WTC11 (cell line): ENCODE measurements around the gene CTNNA3.

ENCODE experiments used
- ETV6 ChIP-seq: sonication (generic); formaldehyde crosslinking; IDR thresholded peaks from 2 replicates; pipeline ENCODE4 v1.8.1; 2022; ENCODE audit warnings: mild to moderate bottlenecking, missing genetic modification reagents
- IRF2 ChIP-seq: sonication (generic); formaldehyde crosslinking; IDR thresholded peaks from 2 replicates; pipeline ENCODE4 v1.8.0; 2022; ENCODE audit warnings: low read depth, missing genetic modification reagents, borderline replicate concordance
- JUN ChIP-seq: sonication (generic); formaldehyde crosslinking; IDR thresholded peaks from 2 replicates; pipeline ENCODE4 v1.8.0; 2023; ENCODE audit warnings: mild to moderate bottlenecking, missing genetic modification reagents
- SMAD3 ChIP-seq: sonication (generic); formaldehyde crosslinking; IDR thresholded peaks from 2 replicates; pipeline ENCODE4 v1.8.0; 2022; ENCODE audit warnings: missing genetic modification reagents, mild to moderate bottlenecking, borderline replicate concordance
- SOX15 ChIP-seq: fragments of 250-450 bp; sonication (Bioruptor Pico); IDR thresholded peaks from 2 replicates; pipeline ENCODE4 v1.9.0; 2021; ENCODE audit warnings: mild to moderate bottlenecking
- SP1 ChIP-seq: sonication (generic); formaldehyde crosslinking; conservative IDR thresholded peaks from 2 replicates; pipeline ENCODE4 v1.8.1; 2022; ENCODE audit warnings: missing genetic modification reagents
- ZNF317 ChIP-seq: sonication (generic); formaldehyde crosslinking; IDR thresholded peaks from 2 replicates; pipeline ENCODE4 v1.8.1; 2023; ENCODE audit warnings: low read depth, mild to moderate bottlenecking, moderate library complexity, missing genetic modification reagents, borderline replicate concordance
- ZNF416 ChIP-seq: fragments of 250-450 bp; sonication (Bioruptor Pico); IDR thresholded peaks from 2 replicates; pipeline ENCODE4 v1.9.0; 2021; ENCODE audit warnings: mild to moderate bottlenecking, inconsistent platforms
- TF ChIP-seq, protein P1 (sequence below): fragments of 200-600 bp; IDR thresholded peaks from 2 replicates; pipeline ENCODE4 v1.8.0; 2022; ENCODE audit warnings: antibody characterized with exemption
- TF ChIP-seq, protein P2 (sequence below): sonication (generic); formaldehyde crosslinking; IDR thresholded peaks from 2 replicates; pipeline ENCODE4 v1.8.0; 2023; ENCODE audit warnings: missing genetic modification reagents, mild to moderate bottlenecking, borderline replicate concordance
- TF ChIP-seq, protein P3 (sequence below): sonication (generic); formaldehyde crosslinking; IDR thresholded peaks from 2 replicates; pipeline ENCODE4 v1.8.0; 2022; ENCODE audit warnings: mild to moderate bottlenecking, missing genetic modification reagents
- TF ChIP-seq, protein P4 (sequence below): sonication (generic); formaldehyde crosslinking; IDR thresholded peaks from 2 replicates; pipeline ENCODE4 v1.8.1; 2023; ENCODE audit warnings: mild to moderate bottlenecking, missing genetic modification reagents

DNA sequence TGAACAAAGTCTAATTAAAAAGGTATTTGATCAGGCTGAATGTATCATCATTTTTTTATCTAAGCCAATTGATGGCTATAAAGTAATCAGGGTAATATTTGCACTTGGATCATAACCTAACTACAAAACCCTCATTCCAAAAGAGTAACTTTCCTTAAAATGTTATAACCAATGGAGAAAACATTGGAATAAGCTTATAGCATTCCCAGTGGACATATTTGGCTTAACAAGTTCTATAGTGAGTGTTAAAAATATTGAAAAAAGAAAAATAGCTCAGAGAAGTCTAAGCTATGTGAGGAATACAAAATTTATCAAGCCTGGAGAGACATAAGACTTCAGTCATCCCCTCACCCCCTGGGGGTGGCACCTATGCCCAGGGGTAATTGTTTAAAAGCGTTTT lies 411.4 kb downstream of the CTNNA3 start:
- TF ChIP-seq IRF2 (CRISPR knock-in tag): no peak
- TF ChIP-seq SMAD3: no peak
- TF ChIP-seq, protein P1, sequence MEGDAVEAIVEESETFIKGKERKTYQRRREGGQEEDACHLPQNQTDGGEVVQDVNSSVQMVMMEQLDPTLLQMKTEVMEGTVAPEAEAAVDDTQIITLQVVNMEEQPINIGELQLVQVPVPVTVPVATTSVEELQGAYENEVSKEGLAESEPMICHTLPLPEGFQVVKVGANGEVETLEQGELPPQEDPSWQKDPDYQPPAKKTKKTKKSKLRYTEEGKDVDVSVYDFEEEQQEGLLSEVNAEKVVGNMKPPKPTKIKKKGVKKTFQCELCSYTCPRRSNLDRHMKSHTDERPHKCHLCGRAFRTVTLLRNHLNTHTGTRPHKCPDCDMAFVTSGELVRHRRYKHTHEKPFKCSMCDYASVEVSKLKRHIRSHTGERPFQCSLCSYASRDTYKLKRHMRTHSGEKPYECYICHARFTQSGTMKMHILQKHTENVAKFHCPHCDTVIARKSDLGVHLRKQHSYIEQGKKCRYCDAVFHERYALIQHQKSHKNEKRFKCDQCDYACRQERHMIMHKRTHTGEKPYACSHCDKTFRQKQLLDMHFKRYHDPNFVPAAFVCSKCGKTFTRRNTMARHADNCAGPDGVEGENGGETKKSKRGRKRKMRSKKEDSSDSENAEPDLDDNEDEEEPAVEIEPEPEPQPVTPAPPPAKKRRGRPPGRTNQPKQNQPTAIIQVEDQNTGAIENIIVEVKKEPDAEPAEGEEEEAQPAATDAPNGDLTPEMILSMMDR: no peak
- no peak for TF ChIP-seq ZNF317 (CRISPR knock-in tag)
- TF ChIP-seq ETV6 (CRISPR knock-in tag): no peak
- no peak for TF ChIP-seq ZNF416 (CRISPR knock-in tag)
- TF ChIP-seq, protein P2, sequence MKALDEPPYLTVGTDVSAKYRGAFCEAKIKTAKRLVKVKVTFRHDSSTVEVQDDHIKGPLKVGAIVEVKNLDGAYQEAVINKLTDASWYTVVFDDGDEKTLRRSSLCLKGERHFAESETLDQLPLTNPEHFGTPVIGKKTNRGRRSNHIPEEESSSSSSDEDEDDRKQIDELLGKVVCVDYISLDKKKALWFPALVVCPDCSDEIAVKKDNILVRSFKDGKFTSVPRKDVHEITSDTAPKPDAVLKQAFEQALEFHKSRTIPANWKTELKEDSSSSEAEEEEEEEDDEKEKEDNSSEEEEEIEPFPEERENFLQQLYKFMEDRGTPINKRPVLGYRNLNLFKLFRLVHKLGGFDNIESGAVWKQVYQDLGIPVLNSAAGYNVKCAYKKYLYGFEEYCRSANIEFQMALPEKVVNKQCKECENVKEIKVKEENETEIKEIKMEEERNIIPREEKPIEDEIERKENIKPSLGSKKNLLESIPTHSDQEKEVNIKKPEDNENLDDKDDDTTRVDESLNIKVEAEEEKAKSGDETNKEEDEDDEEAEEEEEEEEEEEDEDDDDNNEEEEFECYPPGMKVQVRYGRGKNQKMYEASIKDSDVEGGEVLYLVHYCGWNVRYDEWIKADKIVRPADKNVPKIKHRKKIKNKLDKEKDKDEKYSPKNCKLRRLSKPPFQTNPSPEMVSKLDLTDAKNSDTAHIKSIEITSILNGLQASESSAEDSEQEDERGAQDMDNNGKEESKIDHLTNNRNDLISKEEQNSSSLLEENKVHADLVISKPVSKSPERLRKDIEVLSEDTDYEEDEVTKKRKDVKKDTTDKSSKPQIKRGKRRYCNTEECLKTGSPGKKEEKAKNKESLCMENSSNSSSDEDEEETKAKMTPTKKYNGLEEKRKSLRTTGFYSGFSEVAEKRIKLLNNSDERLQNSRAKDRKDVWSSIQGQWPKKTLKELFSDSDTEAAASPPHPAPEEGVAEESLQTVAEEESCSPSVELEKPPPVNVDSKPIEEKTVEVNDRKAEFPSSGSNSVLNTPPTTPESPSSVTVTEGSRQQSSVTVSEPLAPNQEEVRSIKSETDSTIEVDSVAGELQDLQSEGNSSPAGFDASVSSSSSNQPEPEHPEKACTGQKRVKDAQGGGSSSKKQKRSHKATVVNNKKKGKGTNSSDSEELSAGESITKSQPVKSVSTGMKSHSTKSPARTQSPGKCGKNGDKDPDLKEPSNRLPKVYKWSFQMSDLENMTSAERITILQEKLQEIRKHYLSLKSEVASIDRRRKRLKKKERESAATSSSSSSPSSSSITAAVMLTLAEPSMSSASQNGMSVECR: no peak
- TF ChIP-seq SOX15 (CRISPR knock-in tag): no peak
- TF ChIP-seq, protein P3, sequence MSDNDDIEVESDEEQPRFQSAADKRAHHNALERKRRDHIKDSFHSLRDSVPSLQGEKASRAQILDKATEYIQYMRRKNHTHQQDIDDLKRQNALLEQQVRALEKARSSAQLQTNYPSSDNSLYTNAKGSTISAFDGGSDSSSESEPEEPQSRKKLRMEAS (CRISPR knock-in tag): no peak
- no peak for TF ChIP-seq SP1
- TF ChIP-seq, protein P4, sequence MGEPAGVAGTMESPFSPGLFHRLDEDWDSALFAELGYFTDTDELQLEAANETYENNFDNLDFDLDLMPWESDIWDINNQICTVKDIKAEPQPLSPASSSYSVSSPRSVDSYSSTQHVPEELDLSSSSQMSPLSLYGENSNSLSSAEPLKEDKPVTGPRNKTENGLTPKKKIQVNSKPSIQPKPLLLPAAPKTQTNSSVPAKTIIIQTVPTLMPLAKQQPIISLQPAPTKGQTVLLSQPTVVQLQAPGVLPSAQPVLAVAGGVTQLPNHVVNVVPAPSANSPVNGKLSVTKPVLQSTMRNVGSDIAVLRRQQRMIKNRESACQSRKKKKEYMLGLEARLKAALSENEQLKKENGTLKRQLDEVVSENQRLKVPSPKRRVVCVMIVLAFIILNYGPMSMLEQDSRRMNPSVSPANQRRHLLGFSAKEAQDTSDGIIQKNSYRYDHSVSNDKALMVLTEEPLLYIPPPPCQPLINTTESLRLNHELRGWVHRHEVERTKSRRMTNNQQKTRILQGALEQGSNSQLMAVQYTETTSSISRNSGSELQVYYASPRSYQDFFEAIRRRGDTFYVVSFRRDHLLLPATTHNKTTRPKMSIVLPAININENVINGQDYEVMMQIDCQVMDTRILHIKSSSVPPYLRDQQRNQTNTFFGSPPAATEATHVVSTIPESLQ (CRISPR knock-in tag): no peak
- no peak for TF ChIP-seq JUN (CRISPR knock-in tag)
